Body of pancreas (tissue), 4 donors: Measurements from ENCODE around the gene SMG9. TPM values are rescaled to one million over a fixed set of nuclear protein-coding genes. Genes with fewer than 3 reads are reported as not detected.

Experiments
- ATAC-seq: fragments of 150-250 bp; one replicate; pipeline ENCODE4 v1.9.1; 2016
- DNase-seq, 4 donors: peaks; one replicate each; pipeline ENCODE4 v3.0.0-alpha.2; 2019
- H3K27ac ChIP-seq, 4 donors: fragments of 200-600 bp; sonication (generic); 1 replicate in 3 of 4; 2 replicates in 1 of 4; pipeline versions ENCODE4 v1.5.1 to v1.6.1; 2016 to 2019; ENCODE audit warnings: mild to moderate bottlenecking in 1 of 4, mixed read lengths in 1 of 4, moderate library complexity in 1 of 4
- H3K27me3 ChIP-seq, 2 donors: fragments of 200-600 bp; sonication (generic); one replicate each; pipeline ENCODE4 v1.6.0; 2016; ENCODE audit warnings: mild to moderate bottlenecking in 1 of 2
- H3K36me3 ChIP-seq, 2 donors: fragments of 200-600 bp; sonication (generic); replicated peaks in 1 of 2; 2 replicates each; pipeline ENCODE4 v1.5.1; 2016; ENCODE audit warnings: low read depth in 2 of 2; ENCODE audit not compliant: insufficient read depth in 1 of 2
- H3K4me1 ChIP-seq: fragments of 200-600 bp; sonication (generic); one replicate; pipeline ENCODE4 v1.6.0; 2016
- H3K4me3 ChIP-seq, 2 donors: fragments of 200-600 bp; sonication (generic); 1 replicate in 1 of 2; 2 replicates in 1 of 2; pipeline ENCODE4 v1.5.1; 2016 to 2019
- H3K9me3 ChIP-seq, 3 donors: fragments of 200-600 bp; sonication (generic); 1 replicate in 2 of 3; 2 replicates in 1 of 3; pipeline ENCODE4 v1.5.1; 2016
- POLR2A ChIP-seq, 3 donors: fragments of 450-650 bp; IDR thresholded peaks; one replicate each; pipeline ENCODE4 v1.6.1; 2016; ENCODE audit warnings: antibody characterized with exemption in 3 of 3, mild to moderate bottlenecking in 2 of 3
- WGBS, 2 donors: methylation state at CpG; one replicate each; pipeline ENCODE4 v1.1.5; 2017; 5-methylcytosine and 5-hydroxymethylcytosine counted together
- intact Hi-C: fragments of 100-400 bp; cut with DNase I; formaldehyde crosslinking; loops from one replicate; pipeline ENCODE4 v1.15.1; 2023
- total RNA-seq, 2 donors: library from RNA; depleted of rRNA; stranded (reverse); fragments of >200 nt; gene quantifications; one replicate each; pipeline ENCODE4 v1.1.0, GENCODE V29; 2016
- TF ChIP-seq, protein P1 (sequence below), 7 experiments: fragments of 450-650 bp in 4 of 7; fragments of 200-600 bp in 3 of 7; sonication (generic) in 3 of 7; IDR thresholded peaks; one replicate each; pipeline ENCODE4 v1.5.1; 2016 to 2019; ENCODE audit warnings: antibody characterized with exemption in 7 of 7

Gene SMG9
- total RNA-seq, 2 donors from 2014 or later: 8.3 to 52.1 TPM

DNA sequence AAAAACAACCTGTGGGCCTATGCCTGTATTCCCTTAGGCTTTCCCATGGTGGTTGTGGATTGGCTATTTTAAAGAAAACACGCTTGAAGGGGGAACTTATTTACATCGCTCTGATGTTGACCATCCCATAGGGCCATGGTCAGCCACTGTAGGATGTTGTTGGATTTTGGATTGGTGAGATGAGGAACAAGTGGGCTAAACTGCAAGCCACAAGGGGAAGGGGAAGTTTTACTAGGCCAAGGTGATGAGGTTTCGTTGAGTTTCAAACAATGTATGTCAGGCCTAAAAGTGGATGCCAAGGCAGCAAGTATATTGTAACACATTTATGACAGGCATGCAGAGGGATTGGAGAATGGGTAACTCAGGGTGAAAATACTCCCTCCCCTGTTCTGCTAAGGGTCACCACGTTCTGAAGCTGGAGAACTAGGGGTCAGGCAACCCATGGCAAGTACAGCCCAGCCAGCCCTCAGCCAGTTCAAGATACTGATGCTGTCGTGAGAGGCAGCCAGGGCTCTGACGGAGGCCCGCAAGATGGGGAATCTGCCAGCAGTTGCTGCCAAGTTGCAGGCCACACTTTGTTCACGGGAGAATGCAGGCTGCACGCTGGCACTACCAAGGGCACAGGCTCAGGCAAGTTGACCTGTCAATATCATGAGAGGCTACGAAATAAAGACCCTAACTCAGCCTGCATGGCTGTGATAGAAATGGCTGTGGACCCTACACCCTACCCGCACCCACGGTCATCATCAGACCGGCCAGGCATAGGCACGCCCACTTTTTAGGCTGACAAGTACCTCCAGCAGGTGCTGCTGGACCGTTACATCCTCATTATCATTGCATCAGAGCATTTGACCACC, 27.8 kb downstream of the SMG9 start:
- H3K4me1 ChIP-seq: no peaks in the 10 kb centered on the region
- H3K4me3 ChIP-seq: no peak overlapping the region
- ATAC-seq (no peak), DNase-seq (peak in 1 of 4 donors; percentile 11)
- TF ChIP-seq POLR2A (IDR thresholded peaks at IDR 0.05): no peak
- TF ChIP-seq, protein P1, sequence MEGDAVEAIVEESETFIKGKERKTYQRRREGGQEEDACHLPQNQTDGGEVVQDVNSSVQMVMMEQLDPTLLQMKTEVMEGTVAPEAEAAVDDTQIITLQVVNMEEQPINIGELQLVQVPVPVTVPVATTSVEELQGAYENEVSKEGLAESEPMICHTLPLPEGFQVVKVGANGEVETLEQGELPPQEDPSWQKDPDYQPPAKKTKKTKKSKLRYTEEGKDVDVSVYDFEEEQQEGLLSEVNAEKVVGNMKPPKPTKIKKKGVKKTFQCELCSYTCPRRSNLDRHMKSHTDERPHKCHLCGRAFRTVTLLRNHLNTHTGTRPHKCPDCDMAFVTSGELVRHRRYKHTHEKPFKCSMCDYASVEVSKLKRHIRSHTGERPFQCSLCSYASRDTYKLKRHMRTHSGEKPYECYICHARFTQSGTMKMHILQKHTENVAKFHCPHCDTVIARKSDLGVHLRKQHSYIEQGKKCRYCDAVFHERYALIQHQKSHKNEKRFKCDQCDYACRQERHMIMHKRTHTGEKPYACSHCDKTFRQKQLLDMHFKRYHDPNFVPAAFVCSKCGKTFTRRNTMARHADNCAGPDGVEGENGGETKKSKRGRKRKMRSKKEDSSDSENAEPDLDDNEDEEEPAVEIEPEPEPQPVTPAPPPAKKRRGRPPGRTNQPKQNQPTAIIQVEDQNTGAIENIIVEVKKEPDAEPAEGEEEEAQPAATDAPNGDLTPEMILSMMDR (IDR thresholded peaks at IDR 0.05): no peak
- no peaks in the 10 kb centered on the region for H3K9me3 ChIP-seq
- WGBS, 2 donors: 51 to 69% methylated on average over 11 to 15 of the region's 15 CpGs
- no peaks in the 10 kb centered on the region for H3K27me3 ChIP-seq
- H3K36me3 ChIP-seq: peaks cover 0 to 5% of the 10 kb centered on the region in 2 donors
- no peak overlapping the region for H3K27ac ChIP-seq
- intact Hi-C loops: no loop called here

DNA sequence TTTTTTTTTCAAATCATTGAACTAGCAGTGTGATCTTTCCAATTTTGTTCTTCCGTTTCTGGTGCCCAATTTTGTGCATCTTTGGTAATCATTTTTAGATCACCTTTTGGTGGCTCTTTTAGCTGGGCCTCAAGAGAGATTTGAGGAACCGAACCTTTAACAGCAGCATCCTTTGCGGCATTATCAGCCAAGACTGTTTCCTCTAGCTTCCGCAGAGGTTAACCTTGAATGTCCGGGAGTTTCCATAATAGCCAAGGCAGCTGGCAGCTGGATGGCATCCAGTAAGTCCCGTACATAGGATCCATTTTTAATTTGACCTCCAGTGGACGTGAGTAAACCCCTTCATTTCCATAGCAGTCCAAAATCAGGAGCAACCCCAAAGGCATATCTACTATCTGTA, 29.3 kb downstream of the SMG9 start:
- peaks cover 0 to 2% of the 10 kb centered on the region in 2 donors for H3K36me3 ChIP-seq
- H3K4me1 ChIP-seq: no peaks in the 10 kb centered on the region
- H3K4me3 ChIP-seq: no peak overlapping the region
- ATAC-seq: no peak
- no peaks in the 10 kb centered on the region for H3K27me3 ChIP-seq
- WGBS, 2 donors: 6 to 14% methylated on average over 7 of the region's 7 CpGs
- no peak overlapping the region for H3K27ac ChIP-seq
- intact Hi-C loops: no loop called here
- DNase-seq: no peak
- H3K9me3 ChIP-seq: no peaks in the 10 kb centered on the region
- TF ChIP-seq, protein P1 (IDR thresholded peaks at IDR 0.05): no peak
- no peak for TF ChIP-seq POLR2A (IDR thresholded peaks at IDR 0.05)

DNA sequence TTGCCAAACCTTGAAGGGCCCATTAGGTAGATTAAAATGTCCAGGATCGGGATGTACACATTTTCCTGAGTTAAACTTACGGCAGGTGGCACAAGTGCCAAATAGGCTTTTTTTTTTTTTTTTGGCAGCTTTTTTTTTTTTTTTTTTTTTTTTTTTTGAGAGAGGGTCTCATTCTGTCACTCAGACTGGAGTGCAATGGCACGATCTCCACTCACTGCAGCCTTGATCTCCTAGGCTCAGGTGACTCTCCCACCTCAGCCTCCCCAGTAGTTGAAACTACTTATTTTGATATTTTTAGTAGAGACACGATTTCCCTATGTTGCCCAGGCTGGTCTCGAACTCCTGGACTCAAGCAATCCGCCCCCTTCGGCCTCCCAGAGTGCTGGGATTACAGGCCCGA, 29.9 kb downstream of the SMG9 start:
- intact Hi-C loops: no loop called here
- TF ChIP-seq POLR2A (IDR thresholded peaks at IDR 0.05): no peak
- TF ChIP-seq, protein P1 (IDR thresholded peaks at IDR 0.05): no peak
- whole genome bisulfite sequencing, 2 donors: 63 to 71% methylated on average over 8 of the region's 8 CpGs

DNA sequence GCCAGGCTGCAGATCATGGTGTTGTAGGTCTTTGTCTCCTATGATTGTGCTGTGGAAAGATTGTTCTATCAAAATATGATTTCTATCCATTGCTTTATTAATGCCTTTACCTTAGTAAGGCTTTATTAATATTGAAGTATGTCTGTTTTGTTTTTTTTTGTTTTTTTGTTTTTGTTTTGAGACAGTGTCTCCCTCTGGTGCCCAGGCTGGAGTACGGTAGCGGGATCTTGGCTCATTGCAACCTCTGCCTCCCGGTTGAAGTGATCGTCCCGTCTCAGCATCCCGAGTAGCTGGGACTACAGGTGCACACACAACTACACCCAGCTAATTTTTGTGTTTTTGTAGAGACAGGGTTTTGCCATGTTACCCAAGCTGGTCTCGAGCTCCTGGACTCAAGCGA, 31.2 kb downstream of the SMG9 start:
- no peaks in the 10 kb centered on the region for H3K9me3 ChIP-seq
- TF ChIP-seq, protein P1 (IDR thresholded peaks at IDR 0.05): peak in 1 of 7 experiments; percentile 7
- no peak for TF ChIP-seq POLR2A (IDR thresholded peaks at IDR 0.05)
- 64% methylated on average over 7 to 8 of the region's 8 CpGs for WGBS, 2 donors
- H3K36me3 ChIP-seq: peaks cover 0 to 1% of the 10 kb centered on the region in 2 donors
- DNase-seq (no peak), ATAC-seq (no peak)
- no peaks in the 10 kb centered on the region for H3K27me3 ChIP-seq
- no peak overlapping the region for H3K4me3 ChIP-seq
- H3K27ac ChIP-seq: no peak overlapping the region
- intact Hi-C loops: no loop called here
- H3K4me1 ChIP-seq: no peaks in the 10 kb centered on the region

More for the DNA sequence above, 29.9 kb downstream of the SMG9 start:
- no peak for DNase-seq
- H3K4me1 ChIP-seq: no peaks in the 10 kb centered on the region
- H3K27me3 ChIP-seq: no peaks in the 10 kb centered on the region
- H3K4me3 ChIP-seq: no peak overlapping the region
- no peaks in the 10 kb centered on the region for H3K9me3 ChIP-seq
- no peak for ATAC-seq
- H3K36me3 ChIP-seq: peaks cover 0 to 2% of the 10 kb centered on the region in 2 donors
- no peak overlapping the region for H3K27ac ChIP-seq
